HEK293 (cell line): Measurements from ENCODE around the gene HUNK.

Source experiments
- GLI2 ChIP-seq: fragments of 450-650 bp; formaldehyde crosslinking; IDR thresholded peaks from 2 replicates; pipeline ENCODE4; 2017; ENCODE audit warnings: missing biosample characterization, missing genetic modification characterization, low read depth, borderline replicate concordance
- MYNN ChIP-seq: fragments of 450-650 bp; formaldehyde crosslinking; IDR thresholded peaks from 2 replicates; pipeline ENCODE4 v1.5.1; 2016; ENCODE audit warnings: missing biosample characterization, missing genetic modification characterization, borderline replicate concordance
- SCRT1 ChIP-seq: fragments of 450-650 bp; formaldehyde crosslinking; IDR thresholded peaks from 2 replicates; pipeline ENCODE4 v1.5.1; 2016; ENCODE audit warnings: missing biosample characterization, missing genetic modification characterization, borderline replicate concordance
- WT1 ChIP-seq: fragments of 450-650 bp; formaldehyde crosslinking; IDR thresholded peaks from 2 replicates; pipeline ENCODE4 v1.5.1; 2016; ENCODE audit warnings: missing biosample characterization, missing genetic modification characterization
- ZBTB8A ChIP-seq: fragments of 450-650 bp; formaldehyde crosslinking; IDR thresholded peaks from 2 replicates; pipeline ENCODE4 v1.5.1; 2016; ENCODE audit warnings: missing biosample characterization, missing genetic modification characterization
- ZFP37 ChIP-seq: fragments of 450-650 bp; formaldehyde crosslinking; IDR thresholded peaks from 2 replicates; pipeline ENCODE4 v1.5.1; 2016; ENCODE audit warnings: missing biosample characterization, missing genetic modification characterization
- ZNF138 ChIP-seq: fragments of 450-650 bp; formaldehyde crosslinking; IDR thresholded peaks from 2 replicates; pipeline ENCODE4 v1.5.1; 2016; ENCODE audit warnings: missing biosample characterization, missing genetic modification characterization, borderline replicate concordance
- ZNF16 ChIP-seq: fragments of 450-650 bp; formaldehyde crosslinking; IDR thresholded peaks from 2 replicates; pipeline ENCODE4 v1.5.1; 2016; ENCODE audit warnings: low read depth, missing biosample characterization, missing genetic modification characterization
- ZNF19 ChIP-seq: fragments of 450-650 bp; formaldehyde crosslinking; IDR thresholded peaks from 2 replicates; pipeline ENCODE4; 2016; ENCODE audit warnings: missing biosample characterization, missing genetic modification characterization, low read depth
- ZNF221 ChIP-seq: fragments of 450-650 bp; formaldehyde crosslinking; IDR thresholded peaks from 2 replicates; pipeline ENCODE4 v1.5.1; 2017; ENCODE audit warnings: missing biosample characterization, missing genetic modification characterization, borderline replicate concordance
- ZNF239 ChIP-seq: fragments of 450-650 bp; formaldehyde crosslinking; IDR thresholded peaks from 2 replicates; pipeline ENCODE4 v1.5.1; 2016; ENCODE audit warnings: missing biosample characterization, missing genetic modification characterization
- ZNF324 ChIP-seq: fragments of 450-650 bp; formaldehyde crosslinking; IDR thresholded peaks from 2 replicates; pipeline ENCODE4 v1.5.1; 2016; ENCODE audit warnings: missing biosample characterization, missing genetic modification characterization
- ZNF341 ChIP-seq: fragments of 450-650 bp; formaldehyde crosslinking; IDR thresholded peaks from 2 replicates; pipeline ENCODE4; 2016; ENCODE audit warnings: low read depth, missing biosample characterization, missing genetic modification characterization
- ZNF610 ChIP-seq: fragments of 450-650 bp; formaldehyde crosslinking; IDR thresholded peaks from 2 replicates; pipeline ENCODE4 v1.5.1; 2016; ENCODE audit warnings: missing biosample characterization, missing genetic modification characterization, borderline replicate concordance
- ZNF629 ChIP-seq: fragments of 450-650 bp; formaldehyde crosslinking; IDR thresholded peaks from 2 replicates; pipeline ENCODE4 v1.5.1; 2017; ENCODE audit warnings: missing biosample characterization, missing genetic modification characterization
- ZNF776 ChIP-seq: fragments of 450-650 bp; formaldehyde crosslinking; IDR thresholded peaks from 2 replicates; pipeline ENCODE4 v1.5.0; 2017; ENCODE audit warnings: missing biosample characterization, missing genetic modification characterization, borderline replicate concordance
- ZNF777 ChIP-seq: fragments of 450-650 bp; formaldehyde crosslinking; IDR thresholded peaks from 2 replicates; pipeline ENCODE4 v1.5.1; 2017; ENCODE audit warnings: missing biosample characterization, missing genetic modification characterization, borderline replicate concordance
- TF ChIP-seq, protein P1 (sequence below): fragments of 450-650 bp; formaldehyde crosslinking; IDR thresholded peaks from 2 replicates; pipeline ENCODE4 v1.5.1; 2016; ENCODE audit warnings: missing biosample characterization, missing genetic modification characterization
- TF ChIP-seq, protein P2 (sequence below): fragments of 450-650 bp; formaldehyde crosslinking; IDR thresholded peaks from 2 replicates; pipeline ENCODE4 v1.5.1; 2016; ENCODE audit warnings: missing biosample characterization, missing genetic modification characterization, borderline replicate concordance
- TF ChIP-seq, protein P3 (sequence below): fragments of 450-650 bp; formaldehyde crosslinking; IDR thresholded peaks from 2 replicates; pipeline ENCODE4 v1.5.1; 2016; ENCODE audit warnings: missing biosample characterization, missing genetic modification characterization, borderline replicate concordance
- TF ChIP-seq, protein P4 (sequence below): sonication (generic); formaldehyde crosslinking; IDR thresholded peaks from 2 replicates; pipeline ENCODE4 v1.8.1; 2022; ENCODE audit warnings: mild to moderate bottlenecking, moderate library complexity, missing genetic modification reagents
- TF ChIP-seq, protein P5 (sequence below): fragments of 450-650 bp; formaldehyde crosslinking; IDR thresholded peaks from 2 replicates; pipeline ENCODE4 v1.5.1; 2017; ENCODE audit warnings: missing biosample characterization, missing genetic modification characterization
- TF ChIP-seq, protein P6 (sequence below): fragments of 450-650 bp; formaldehyde crosslinking; IDR thresholded peaks from 2 replicates; pipeline ENCODE4 v1.5.1; 2016; ENCODE audit warnings: missing biosample characterization, missing genetic modification characterization

Gene HUNK

DNA sequence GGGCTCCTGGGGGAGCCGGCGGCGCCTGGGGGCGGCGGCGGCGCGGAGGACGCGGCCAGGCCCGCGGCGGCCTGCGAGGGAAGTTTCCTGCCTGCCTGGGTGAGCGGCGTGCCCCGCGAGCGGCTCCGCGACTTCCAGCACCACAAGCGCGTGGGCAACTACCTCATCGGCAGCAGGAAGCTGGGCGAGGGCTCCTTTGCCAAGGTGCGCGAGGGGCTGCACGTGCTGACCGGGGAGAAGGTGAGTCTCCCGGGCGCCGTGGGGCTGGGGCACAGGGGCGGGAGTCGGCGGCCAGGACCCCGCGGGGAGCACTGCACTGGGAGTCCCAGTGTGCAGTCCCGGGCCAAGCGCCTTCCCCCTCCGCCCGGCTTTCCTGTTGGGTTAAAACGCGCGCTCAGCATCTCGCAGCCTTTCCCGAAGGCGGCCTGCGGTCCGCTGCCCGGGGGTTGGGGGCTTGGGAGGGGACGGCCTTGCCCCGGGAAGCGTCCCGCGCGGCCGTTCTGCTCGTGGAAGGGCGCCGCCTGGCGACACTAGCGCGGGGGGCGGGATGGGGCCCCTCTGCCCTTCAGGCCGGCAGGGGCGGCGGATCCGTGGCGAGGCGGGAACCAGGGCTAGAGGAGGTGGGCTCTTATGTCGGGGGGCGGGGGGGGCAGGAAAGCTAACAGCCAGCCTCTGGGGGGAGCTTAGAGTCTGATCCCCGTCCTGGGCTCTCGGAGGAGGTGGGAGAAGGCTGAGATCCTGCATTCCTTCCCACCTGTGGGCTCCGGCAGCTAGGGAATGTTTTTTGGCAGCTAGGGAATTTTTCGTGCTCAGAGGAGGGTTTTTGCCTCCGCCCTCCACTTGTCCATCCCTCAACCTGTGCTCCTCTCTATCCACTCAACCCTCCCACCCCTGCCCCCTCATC, 1.1 kb downstream of the HUNK start (continued):
- TF ChIP-seq, protein P1, sequence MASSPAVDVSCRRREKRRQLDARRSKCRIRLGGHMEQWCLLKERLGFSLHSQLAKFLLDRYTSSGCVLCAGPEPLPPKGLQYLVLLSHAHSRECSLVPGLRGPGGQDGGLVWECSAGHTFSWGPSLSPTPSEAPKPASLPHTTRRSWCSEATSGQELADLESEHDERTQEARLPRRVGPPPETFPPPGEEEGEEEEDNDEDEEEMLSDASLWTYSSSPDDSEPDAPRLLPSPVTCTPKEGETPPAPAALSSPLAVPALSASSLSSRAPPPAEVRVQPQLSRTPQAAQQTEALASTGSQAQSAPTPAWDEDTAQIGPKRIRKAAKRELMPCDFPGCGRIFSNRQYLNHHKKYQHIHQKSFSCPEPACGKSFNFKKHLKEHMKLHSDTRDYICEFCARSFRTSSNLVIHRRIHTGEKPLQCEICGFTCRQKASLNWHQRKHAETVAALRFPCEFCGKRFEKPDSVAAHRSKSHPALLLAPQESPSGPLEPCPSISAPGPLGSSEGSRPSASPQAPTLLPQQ (tag by site-specific recombination): peak; percentile 87
- peak; percentile 67 for TF ChIP-seq ZNF629 (tag by site-specific recombination)
- TF ChIP-seq ZBTB8A: peak; percentile 85
- TF ChIP-seq ZFP37 (tag by site-specific recombination): peak; percentile 91
- no peak for TF ChIP-seq SCRT1 (tag by site-specific recombination)
- TF ChIP-seq ZNF16: no peak
- TF ChIP-seq WT1 (tag by site-specific recombination): peak; percentile 38
- TF ChIP-seq, protein P2, sequence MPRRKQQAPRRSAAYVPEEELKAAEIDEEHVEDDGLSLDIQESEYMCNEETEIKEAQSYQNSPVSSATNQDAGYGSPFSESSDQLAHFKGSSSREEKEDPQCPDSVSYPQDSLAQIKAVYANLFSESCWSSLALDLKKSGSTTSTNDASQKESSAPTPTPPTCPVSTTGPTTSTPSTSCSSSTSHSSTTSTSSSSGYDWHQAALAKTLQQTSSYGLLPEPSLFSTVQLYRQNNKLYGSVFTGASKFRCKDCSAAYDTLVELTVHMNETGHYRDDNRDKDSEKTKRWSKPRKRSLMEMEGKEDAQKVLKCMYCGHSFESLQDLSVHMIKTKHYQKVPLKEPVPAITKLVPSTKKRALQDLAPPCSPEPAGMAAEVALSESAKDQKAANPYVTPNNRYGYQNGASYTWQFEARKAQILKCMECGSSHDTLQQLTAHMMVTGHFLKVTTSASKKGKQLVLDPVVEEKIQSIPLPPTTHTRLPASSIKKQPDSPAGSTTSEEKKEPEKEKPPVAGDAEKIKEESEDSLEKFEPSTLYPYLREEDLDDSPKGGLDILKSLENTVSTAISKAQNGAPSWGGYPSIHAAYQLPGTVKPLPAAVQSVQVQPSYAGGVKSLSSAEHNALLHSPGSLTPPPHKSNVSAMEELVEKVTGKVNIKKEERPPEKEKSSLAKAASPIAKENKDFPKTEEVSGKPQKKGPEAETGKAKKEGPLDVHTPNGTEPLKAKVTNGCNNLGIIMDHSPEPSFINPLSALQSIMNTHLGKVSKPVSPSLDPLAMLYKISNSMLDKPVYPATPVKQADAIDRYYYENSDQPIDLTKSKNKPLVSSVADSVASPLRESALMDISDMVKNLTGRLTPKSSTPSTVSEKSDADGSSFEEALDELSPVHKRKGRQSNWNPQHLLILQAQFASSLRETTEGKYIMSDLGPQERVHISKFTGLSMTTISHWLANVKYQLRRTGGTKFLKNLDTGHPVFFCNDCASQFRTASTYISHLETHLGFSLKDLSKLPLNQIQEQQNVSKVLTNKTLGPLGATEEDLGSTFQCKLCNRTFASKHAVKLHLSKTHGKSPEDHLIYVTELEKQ (tag by site-specific recombination): no peak
- TF ChIP-seq ZNF138 (tag by site-specific recombination): no peak
- TF ChIP-seq ZNF19 (tag by site-specific recombination): no peak
- TF ChIP-seq GLI2 (tag by site-specific recombination): no peak
- TF ChIP-seq ZNF776 (tag by site-specific recombination): no peak
- TF ChIP-seq ZNF341 (tag by site-specific recombination): peak; percentile 77
- TF ChIP-seq, protein P3, sequence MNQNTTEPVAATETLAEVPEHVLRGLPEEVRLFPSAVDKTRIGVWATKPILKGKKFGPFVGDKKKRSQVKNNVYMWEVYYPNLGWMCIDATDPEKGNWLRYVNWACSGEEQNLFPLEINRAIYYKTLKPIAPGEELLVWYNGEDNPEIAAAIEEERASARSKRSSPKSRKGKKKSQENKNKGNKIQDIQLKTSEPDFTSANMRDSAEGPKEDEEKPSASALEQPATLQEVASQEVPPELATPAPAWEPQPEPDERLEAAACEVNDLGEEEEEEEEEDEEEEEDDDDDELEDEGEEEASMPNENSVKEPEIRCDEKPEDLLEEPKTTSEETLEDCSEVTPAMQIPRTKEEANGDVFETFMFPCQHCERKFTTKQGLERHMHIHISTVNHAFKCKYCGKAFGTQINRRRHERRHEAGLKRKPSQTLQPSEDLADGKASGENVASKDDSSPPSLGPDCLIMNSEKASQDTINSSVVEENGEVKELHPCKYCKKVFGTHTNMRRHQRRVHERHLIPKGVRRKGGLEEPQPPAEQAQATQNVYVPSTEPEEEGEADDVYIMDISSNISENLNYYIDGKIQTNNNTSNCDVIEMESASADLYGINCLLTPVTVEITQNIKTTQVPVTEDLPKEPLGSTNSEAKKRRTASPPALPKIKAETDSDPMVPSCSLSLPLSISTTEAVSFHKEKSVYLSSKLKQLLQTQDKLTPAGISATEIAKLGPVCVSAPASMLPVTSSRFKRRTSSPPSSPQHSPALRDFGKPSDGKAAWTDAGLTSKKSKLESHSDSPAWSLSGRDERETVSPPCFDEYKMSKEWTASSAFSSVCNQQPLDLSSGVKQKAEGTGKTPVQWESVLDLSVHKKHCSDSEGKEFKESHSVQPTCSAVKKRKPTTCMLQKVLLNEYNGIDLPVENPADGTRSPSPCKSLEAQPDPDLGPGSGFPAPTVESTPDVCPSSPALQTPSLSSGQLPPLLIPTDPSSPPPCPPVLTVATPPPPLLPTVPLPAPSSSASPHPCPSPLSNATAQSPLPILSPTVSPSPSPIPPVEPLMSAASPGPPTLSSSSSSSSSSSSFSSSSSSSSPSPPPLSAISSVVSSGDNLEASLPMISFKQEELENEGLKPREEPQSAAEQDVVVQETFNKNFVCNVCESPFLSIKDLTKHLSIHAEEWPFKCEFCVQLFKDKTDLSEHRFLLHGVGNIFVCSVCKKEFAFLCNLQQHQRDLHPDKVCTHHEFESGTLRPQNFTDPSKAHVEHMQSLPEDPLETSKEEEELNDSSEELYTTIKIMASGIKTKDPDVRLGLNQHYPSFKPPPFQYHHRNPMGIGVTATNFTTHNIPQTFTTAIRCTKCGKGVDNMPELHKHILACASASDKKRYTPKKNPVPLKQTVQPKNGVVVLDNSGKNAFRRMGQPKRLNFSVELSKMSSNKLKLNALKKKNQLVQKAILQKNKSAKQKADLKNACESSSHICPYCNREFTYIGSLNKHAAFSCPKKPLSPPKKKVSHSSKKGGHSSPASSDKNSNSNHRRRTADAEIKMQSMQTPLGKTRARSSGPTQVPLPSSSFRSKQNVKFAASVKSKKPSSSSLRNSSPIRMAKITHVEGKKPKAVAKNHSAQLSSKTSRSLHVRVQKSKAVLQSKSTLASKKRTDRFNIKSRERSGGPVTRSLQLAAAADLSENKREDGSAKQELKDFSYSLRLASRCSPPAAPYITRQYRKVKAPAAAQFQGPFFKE: no peak
- TF ChIP-seq, protein P4, sequence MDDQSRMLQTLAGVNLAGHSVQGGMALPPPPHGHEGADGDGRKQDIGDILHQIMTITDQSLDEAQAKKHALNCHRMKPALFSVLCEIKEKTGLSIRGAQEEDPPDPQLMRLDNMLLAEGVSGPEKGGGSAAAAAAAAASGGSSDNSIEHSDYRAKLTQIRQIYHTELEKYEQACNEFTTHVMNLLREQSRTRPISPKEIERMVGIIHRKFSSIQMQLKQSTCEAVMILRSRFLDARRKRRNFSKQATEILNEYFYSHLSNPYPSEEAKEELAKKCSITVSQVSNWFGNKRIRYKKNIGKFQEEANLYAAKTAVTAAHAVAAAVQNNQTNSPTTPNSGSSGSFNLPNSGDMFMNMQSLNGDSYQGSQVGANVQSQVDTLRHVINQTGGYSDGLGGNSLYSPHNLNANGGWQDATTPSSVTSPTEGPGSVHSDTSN (CRISPR knock-in tag): no peak; the same call in 1 of the 2 replicates
- TF ChIP-seq, protein P5, sequence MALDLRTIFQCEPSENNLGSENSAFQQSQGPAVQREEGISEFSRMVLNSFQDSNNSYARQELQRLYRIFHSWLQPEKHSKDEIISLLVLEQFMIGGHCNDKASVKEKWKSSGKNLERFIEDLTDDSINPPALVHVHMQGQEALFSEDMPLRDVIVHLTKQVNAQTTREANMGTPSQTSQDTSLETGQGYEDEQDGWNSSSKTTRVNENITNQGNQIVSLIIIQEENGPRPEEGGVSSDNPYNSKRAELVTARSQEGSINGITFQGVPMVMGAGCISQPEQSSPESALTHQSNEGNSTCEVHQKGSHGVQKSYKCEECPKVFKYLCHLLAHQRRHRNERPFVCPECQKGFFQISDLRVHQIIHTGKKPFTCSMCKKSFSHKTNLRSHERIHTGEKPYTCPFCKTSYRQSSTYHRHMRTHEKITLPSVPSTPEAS: no peak
- TF ChIP-seq ZNF221 (tag by site-specific recombination): no peak
- no peak for TF ChIP-seq ZNF239 (tag by site-specific recombination)
- no peak for TF ChIP-seq ZNF610 (tag by site-specific recombination)
- TF ChIP-seq ZNF324 (tag by site-specific recombination): peak; percentile 86
- TF ChIP-seq, protein P6, sequence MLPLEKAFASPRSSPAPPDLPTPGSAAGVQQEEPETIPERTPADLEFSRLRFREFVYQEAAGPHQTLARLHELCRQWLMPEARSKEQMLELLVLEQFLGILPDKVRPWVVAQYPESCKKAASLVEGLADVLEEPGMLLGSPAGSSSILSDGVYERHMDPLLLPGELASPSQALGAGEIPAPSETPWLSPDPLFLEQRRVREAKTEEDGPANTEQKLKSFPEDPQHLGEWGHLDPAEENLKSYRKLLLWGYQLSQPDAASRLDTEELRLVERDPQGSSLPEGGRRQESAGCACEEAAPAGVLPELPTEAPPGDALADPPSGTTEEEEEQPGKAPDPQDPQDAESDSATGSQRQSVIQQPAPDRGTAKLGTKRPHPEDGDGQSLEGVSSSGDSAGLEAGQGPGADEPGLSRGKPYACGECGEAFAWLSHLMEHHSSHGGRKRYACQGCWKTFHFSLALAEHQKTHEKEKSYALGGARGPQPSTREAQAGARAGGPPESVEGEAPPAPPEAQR (tag by site-specific recombination): no peak
- TF ChIP-seq ZNF777 (tag by site-specific recombination): 0 out of 2 replicates have a peak, but pooled peaks have one; percentile 74
- no peak for TF ChIP-seq MYNN
